HG03520 (cell line): Measurements from ENCODE around the gene OIP5.
"Not testable (repeated sequence)": the region's sequence is repeated elsewhere in the genome, so short reads cannot be mapped to it uniquely, and the experiment has no call there.

ENCODE experiments used
- ATAC-seq: cut with Tn5 transposase; IDR thresholded peaks from one replicate; pipeline ENCODE4 v1.9.1; 2021; ENCODE audit warnings: mild to moderate bottlenecking, moderate library complexity; ENCODE audit not compliant: unreplicated experiment

The OIP5 gene

DNA sequence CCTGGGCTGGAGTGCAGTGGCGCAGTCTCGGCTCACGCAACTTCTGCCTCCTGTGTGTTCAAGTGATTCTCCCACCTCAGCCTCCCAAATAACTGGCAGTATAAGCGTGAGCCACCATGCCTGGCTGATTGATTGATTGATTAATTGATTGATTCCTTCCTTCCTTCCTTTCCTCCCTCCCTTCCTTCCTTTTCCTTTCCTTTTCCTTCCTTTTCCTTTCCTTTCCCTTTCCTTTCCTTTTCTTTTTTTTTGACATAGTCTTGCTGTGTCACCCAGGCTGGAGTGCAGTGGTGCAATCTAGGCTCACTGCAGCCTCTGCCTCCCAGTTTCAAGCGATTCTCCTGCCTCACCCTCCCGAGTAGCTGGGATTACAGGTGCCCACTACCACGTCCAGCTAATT is 71.5 kb downstream of the OIP5 start:
- not testable (repeated sequence) for ATAC-seq

DNA sequence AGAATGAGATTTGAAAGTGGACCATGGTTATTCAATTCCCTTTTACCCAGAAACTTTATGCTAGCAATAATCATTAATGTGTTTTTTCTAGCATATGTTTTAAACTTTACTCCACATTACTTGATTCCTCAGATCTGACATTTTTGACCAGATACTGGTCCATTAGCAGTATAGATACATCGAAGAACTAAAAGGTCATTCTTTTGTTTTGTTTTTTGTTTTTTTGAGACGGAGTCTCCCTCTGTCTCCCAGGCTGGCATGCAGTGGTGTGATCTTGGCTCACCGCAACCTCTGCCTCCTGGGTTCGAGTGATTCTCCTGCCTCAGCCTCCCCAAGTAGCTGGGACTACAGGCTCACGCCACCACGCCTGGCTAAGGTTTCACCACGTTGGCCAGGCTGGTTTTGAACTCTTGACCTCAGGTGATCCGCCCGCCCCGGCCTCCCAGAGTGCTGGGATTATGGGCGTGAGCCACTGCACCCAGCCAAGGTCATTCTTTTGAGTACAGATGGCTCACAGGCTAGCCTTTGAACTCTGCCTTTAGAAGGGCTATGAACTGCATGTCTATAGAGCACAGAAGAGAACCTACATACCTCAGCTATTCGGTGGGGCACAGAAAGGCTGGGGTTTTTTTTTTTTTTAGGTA is 72.7 kb downstream of the OIP5 start:
- no peak for ATAC-seq
